Ramos (cell line): Measurements from ENCODE around the gene BEND7.
"Not testable (repeated sequence)": the region's sequence is repeated elsewhere in the genome, so short reads cannot be mapped to it uniquely, and the experiment has no call there.

Experiments used
- in situ Hi-C: fragments of 300-500 bp; cut with MboI; formaldehyde crosslinking; loops from one replicate; pipeline ENCODE4 v1.14.3; 2022; ENCODE audit warnings: low sequenced_read_pairs; ENCODE audit not compliant: unreplicated experiment

BEND7 gene

GRCh38 chr10:13528875-13529713 lies at the start of gene BEND7:
BEND7 (minus strand) TSS chr10:13529014; CDS start chr10:13528533, 481 bp downstream.
- in situ Hi-C loops, result no loop called here

GRCh38 chr10:13573960-13574359 lies 45.1 kb upstream of the BEND7 start:
- in situ Hi-C loops, result no loop called here

GRCh38 chr10:13571541-13571940 lies 42.7 kb upstream of the BEND7 start:
- in situ Hi-C loops, result no loop called here

GRCh38 chr10:13567030-13567429 lies 38.2 kb upstream of the BEND7 start:
- in situ Hi-C loops, result no loop called here

GRCh38 chr10:13564576-13564975 lies 35.8 kb upstream of the BEND7 start:
- in situ Hi-C loops, result no loop called here

GRCh38 chr10:13563481-13564445 lies 34.9 kb upstream of the BEND7 start:
- in situ Hi-C loops, result no loop called here

GRCh38 chr10:13560597-13560996 lies 31.8 kb upstream of the BEND7 start:
- in situ Hi-C loops, result no loop called here

- in situ Hi-C loops, result no loop called here
Measured at GRCh38 chr10:13559124-13559700, 30.4 kb upstream of the BEND7 start.

- in situ Hi-C loops, result no loop called here
Measured at GRCh38 chr10:13555884-13556510, 27.2 kb upstream of the BEND7 start.

GRCh38 chr10:13550802-13551201 lies 22.0 kb upstream of the BEND7 start:
- in situ Hi-C loops, result no loop called here

GRCh38 chr10:13542533-13542932 lies 13.7 kb upstream of the BEND7 start:
- in situ Hi-C loops, result no loop called here

GRCh38 chr10:13537985-13538384 lies 9.2 kb upstream of the BEND7 start:
- in situ Hi-C loops, result not testable (repeated sequence)

GRCh38 chr10:13536674-13537366 lies 8.0 kb upstream of the BEND7 start:
- in situ Hi-C loops, result no loop called here

GRCh38 chr10:13535346-13535745 lies 6.5 kb upstream of the BEND7 start:
- in situ Hi-C loops, result no loop called here

- in situ Hi-C loops, result no loop called here
Measured at GRCh38 chr10:13529714-13529973, 830 bp upstream of the BEND7 start.

- in situ Hi-C loops, result no loop called here
Measured at GRCh38 chr10:13528123-13528874, 515 bp downstream of the BEND7 start.

GRCh38 chr10:13527864-13528122 lies 1.0 kb downstream of the BEND7 start:
- in situ Hi-C loops, result no loop called here

- in situ Hi-C loops, result no loop called here
Measured at GRCh38 chr10:13526948-13527863, 1.6 kb downstream of the BEND7 start.
